Endothelial cell of umbilical vein (primary cell): ENCODE data around the gene ARFGAP3. TPM values are rescaled to one million over a fixed set of nuclear protein-coding genes. Genes with fewer than 3 reads are reported as not detected.

ENCODE experiments used
- BruUV-seq: library from RNA; stranded (reverse); fragments of 400-500 nt; replicated peaks from 2 replicates; lab custom pipeline; 2021; lab: Mats Ljungman, UMichigan
- CTCF ChIA-PET: fragments of 300-600, 350-600 bp; sonication (Branson Sonifier 250); formaldehyde crosslinking; loops from one replicate; lab custom pipeline; 2021; ENCODE audit warnings: antibody characterized with exemption, inconsistent platforms; lab: Charles Lee
- POLR2A ChIA-PET: fragments of 300-600, 350-600 bp; sonication (Branson Sonifier 250); formaldehyde crosslinking; loops from one replicate; lab custom pipeline; 2021; ENCODE audit warnings: antibody characterized with exemption, inconsistent platforms; lab: Charles Lee
- DNase-seq: peaks from one replicate; pipeline ENCODE4 v3.0.0-alpha.2; 2011; ENCODE audit warnings: low read depth, low spot score
- FAIRE-seq: peaks from 2 replicates; lab custom pipeline; 2011; peaks lifted over from hg19 to GRCh38; lab: Jason Lieb, UNC
- H2AFZ ChIP-seq: 2 replicates; pipeline ENCODE4 v1.6.0; 2012; ENCODE audit warnings: low read depth, low read length, control low read depth, inconsistent platforms
- H3K27ac ChIP-seq: 2 replicates; pipeline ENCODE4 v1.5.1; 2011; ENCODE audit warnings: low read depth, mild to moderate bottlenecking, control low read depth, low read length, moderate library complexity; ENCODE audit not compliant: insufficient read depth
- H3K27me3 ChIP-seq, 2 experiments: 2 replicates each; pipeline versions ENCODE4 v1.6.0 to v1.6.1; 2011; ENCODE audit warnings: low read length in 2 of 2, mixed read lengths in 1 of 2; ENCODE audit not compliant: control insufficient read depth in 2 of 2, insufficient read depth in 2 of 2
- H3K36me3 ChIP-seq, 2 experiments: 2 replicates in 1 of 2; 3 replicates in 1 of 2; pipeline ENCODE4 v1.5.1; 2011; ENCODE audit warnings: low read length in 2 of 2, mild to moderate bottlenecking in 1 of 2, moderate library complexity in 1 of 2; ENCODE audit not compliant: control insufficient read depth in 2 of 2, insufficient read depth in 2 of 2; ENCODE audit errors: extremely low read depth in 1 of 2
- H3K4me1 ChIP-seq: 3 replicates; pipeline ENCODE4 v1.5.1; 2011; ENCODE audit warnings: mild to moderate bottlenecking, low read length; ENCODE audit not compliant: control insufficient read depth, insufficient read depth; ENCODE audit errors: extremely low read depth
- H3K4me2 ChIP-seq: 2 replicates; pipeline ENCODE4 v1.6.1; 2011; ENCODE audit warnings: low read length, control low read depth, mixed read lengths; ENCODE audit not compliant: insufficient read depth
- H3K4me3 ChIP-seq, 3 experiments: fragments of 200-600 bp in 1 of 3; sonication (generic), shearing (Covaris generic) in 1 of 3; replicated peaks in 1 of 3; 2 replicates each; pipeline ENCODE4 v1.5.1; 2011 to 2016; ENCODE audit warnings: control low read depth in 3 of 3, low read length in 3 of 3, mild to moderate bottlenecking in 2 of 3, inconsistent platforms in 1 of 3, low read depth in 1 of 3, moderate library complexity in 1 of 3; ENCODE audit not compliant: insufficient read depth in 1 of 3
- H3K79me2 ChIP-seq: 2 replicates; pipeline ENCODE4 v1.6.0; 2012; ENCODE audit warnings: low read length, inconsistent platforms; ENCODE audit not compliant: control insufficient read depth, insufficient read depth
- H3K9ac ChIP-seq: replicated peaks from 2 replicates; pipeline ENCODE3; 2011; ENCODE audit warnings: low read length, control low read depth; ENCODE audit not compliant: insufficient read depth; ENCODE audit errors: extremely low read depth
- H3K9me1 ChIP-seq: replicated peaks from 3 replicates; pipeline ENCODE4 v1.6.0; 2011; ENCODE audit warnings: mild to moderate bottlenecking, low read length; ENCODE audit not compliant: control insufficient read depth, insufficient read depth; ENCODE audit errors: extremely low read depth
- H3K9me3 ChIP-seq: replicated peaks from 2 replicates; pipeline ENCODE4 v1.5.1; 2012; ENCODE audit warnings: low read length, inconsistent platforms; ENCODE audit not compliant: control insufficient read depth, insufficient read depth
- H4K20me1 ChIP-seq: replicated peaks from 2 replicates; pipeline ENCODE3; 2011; ENCODE audit warnings: mild to moderate bottlenecking, low read length; ENCODE audit not compliant: control insufficient read depth, insufficient read depth; ENCODE audit errors: extremely low read depth
- EZH2 ChIP-seq: IDR thresholded peaks from 2 replicates; pipeline ENCODE4 v1.6.1; 2012; ENCODE audit warnings: borderline replicate concordance, low read depth, mild to moderate bottlenecking, moderate library complexity, low read length, inconsistent platforms; ENCODE audit not compliant: severe bottlenecking
- FOS ChIP-seq: IDR thresholded peaks from 2 replicates; pipeline ENCODE4 v1.6.1; 2011; ENCODE audit warnings: mild to moderate bottlenecking, low read length, moderate library complexity, borderline replicate concordance; ENCODE audit not compliant: insufficient read depth
- GATA2 ChIP-seq: IDR thresholded peaks from 2 replicates; pipeline ENCODE4 v1.7.0; 2011; ENCODE audit warnings: low read depth, mild to moderate bottlenecking, moderate library complexity, mixed read lengths, low read length; ENCODE audit not compliant: insufficient read length, insufficient read depth
- JUN ChIP-seq: IDR thresholded peaks from 2 replicates; pipeline ENCODE4 v1.6.1; 2011; ENCODE audit warnings: borderline replicate concordance, low read depth; ENCODE audit not compliant: insufficient read length, insufficient read depth
- MYC ChIP-seq: IDR thresholded peaks from one replicate; pipeline ENCODE4 v1.6.1; 2011; ENCODE audit warnings: mild to moderate bottlenecking, low read depth, low read length
- POLR2A ChIP-seq: IDR thresholded peaks from 2 replicates; pipeline ENCODE4 v1.6.1; 2012; ENCODE audit warnings: low read depth, mild to moderate bottlenecking, control low read depth, low read length
- POLR2AphosphoS5 ChIP-seq: IDR thresholded peaks from 2 replicates; pipeline ENCODE4 v1.6.1; 2012; ENCODE audit warnings: low read depth, mild to moderate bottlenecking, control low read depth, low read length, moderate library complexity; ENCODE audit not compliant: insufficient read depth
- dilution Hi-C: fragments of 300-500 bp; cut with MboI; formaldehyde crosslinking; loops from one replicate; pipeline ENCODE4 v1.15.0; 2019; ENCODE audit warnings: low sequenced_read_pairs; ENCODE audit not compliant: extremely low pct_ligation_motif_present
- intact Hi-C: fragments of 100-400 bp; cut with micrococcal nuclease; formaldehyde crosslinking; loops from one replicate; pipeline ENCODE4 v1.10.0; 2022
- polyA plus RNA-seq, 4 experiments: library from polyadenylated mRNA; depleted of rRNA in 3 of 4; stranded (reverse) in 3 of 4; unstranded in 1 of 4; fragments of >200 nt; gene quantifications; 2 replicates each; pipeline versions ENCODE4 v1.2.1 to v1.2.3, GENCODE V29; 2011 to 2012; ENCODE audit warnings: missing spikeins in 1 of 4
- total RNA-seq: library from RNA; stranded (reverse); gene quantifications from 2 replicates; pipeline ENCODE4 v1.2.3, GENCODE V29; 2021
- TF ChIP-seq, protein P1 (sequence below): IDR thresholded peaks from 2 replicates; pipeline ENCODE4 v1.6.1; 2011; ENCODE audit not compliant: insufficient read depth, insufficient read length
- TF ChIP-seq, protein P2 (sequence below), 2 donors: IDR thresholded peaks; 1 replicate in 1 of 2; 2 replicates in 1 of 2; pipeline ENCODE4 v1.5.1; 2011; ENCODE audit warnings: low read length in 2 of 2, mild to moderate bottlenecking in 2 of 2, moderate library complexity in 2 of 2, control low read depth in 1 of 2, inconsistent platforms in 1 of 2, low read depth in 1 of 2; ENCODE audit not compliant: insufficient read depth in 1 of 2; ENCODE audit errors: extremely low read depth in 1 of 2

Gene ARFGAP3
- total and polyA plus RNA-seq, 2 donors (not counting 3 experiments of a cell fraction or from before 2014, with no cell fraction given): 29.1 to 33.4 TPM

DNA sequence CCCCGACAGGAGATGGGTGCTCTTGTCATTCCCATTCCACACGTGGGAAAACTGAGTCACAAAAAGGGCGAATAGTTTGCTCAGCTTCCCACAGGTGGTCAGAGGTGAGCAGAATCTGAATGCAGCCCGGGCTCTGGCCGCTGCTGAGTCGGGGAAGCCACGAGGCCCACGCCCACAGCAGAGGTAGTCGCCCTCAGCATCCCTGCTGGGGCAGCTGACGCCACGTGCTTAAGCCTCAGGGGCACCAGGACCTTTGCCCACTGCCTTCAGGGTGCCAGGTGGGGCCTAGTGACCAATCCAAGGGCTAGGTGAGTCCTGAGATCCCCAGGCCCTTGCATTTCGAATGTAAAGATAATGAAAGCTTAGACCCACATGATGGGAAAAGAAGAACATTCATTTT, 24.2 kb upstream of the ARFGAP3 start:
- H3K4me1 ChIP-seq: no peaks in the 10 kb centered on the region
- H4K20me1 ChIP-seq: no peaks in the 10 kb centered on the region
- no peak overlapping the region for H2AFZ ChIP-seq
- no peak overlapping the region for H3K4me2 ChIP-seq
- H3K9ac ChIP-seq: no peak overlapping the region
- no peak overlapping the region for H3K4me3 ChIP-seq
- H3K9me3 ChIP-seq: no peaks in the 10 kb centered on the region
- H3K27ac ChIP-seq: no peak overlapping the region
- TF ChIP-seq JUN (no peak), MYC (no peak), EZH2 (no peak), POLR2AphosphoS5 (no peak), GATA2 (no peak), POLR2A (no peak), FOS (no peak)
- TF ChIP-seq, protein P1, sequence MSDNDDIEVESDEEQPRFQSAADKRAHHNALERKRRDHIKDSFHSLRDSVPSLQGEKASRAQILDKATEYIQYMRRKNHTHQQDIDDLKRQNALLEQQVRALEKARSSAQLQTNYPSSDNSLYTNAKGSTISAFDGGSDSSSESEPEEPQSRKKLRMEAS: no peak
- TF ChIP-seq, protein P2, sequence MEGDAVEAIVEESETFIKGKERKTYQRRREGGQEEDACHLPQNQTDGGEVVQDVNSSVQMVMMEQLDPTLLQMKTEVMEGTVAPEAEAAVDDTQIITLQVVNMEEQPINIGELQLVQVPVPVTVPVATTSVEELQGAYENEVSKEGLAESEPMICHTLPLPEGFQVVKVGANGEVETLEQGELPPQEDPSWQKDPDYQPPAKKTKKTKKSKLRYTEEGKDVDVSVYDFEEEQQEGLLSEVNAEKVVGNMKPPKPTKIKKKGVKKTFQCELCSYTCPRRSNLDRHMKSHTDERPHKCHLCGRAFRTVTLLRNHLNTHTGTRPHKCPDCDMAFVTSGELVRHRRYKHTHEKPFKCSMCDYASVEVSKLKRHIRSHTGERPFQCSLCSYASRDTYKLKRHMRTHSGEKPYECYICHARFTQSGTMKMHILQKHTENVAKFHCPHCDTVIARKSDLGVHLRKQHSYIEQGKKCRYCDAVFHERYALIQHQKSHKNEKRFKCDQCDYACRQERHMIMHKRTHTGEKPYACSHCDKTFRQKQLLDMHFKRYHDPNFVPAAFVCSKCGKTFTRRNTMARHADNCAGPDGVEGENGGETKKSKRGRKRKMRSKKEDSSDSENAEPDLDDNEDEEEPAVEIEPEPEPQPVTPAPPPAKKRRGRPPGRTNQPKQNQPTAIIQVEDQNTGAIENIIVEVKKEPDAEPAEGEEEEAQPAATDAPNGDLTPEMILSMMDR (IDR thresholded peaks at IDR 0.05; ENCODE audit: extremely low read depth in 1 of 2, insufficient read depth in 1 of 2, low read depth in 1 of 2, low read length in 2 of 2): no peak
- H3K9me1 ChIP-seq: no peaks in the 10 kb centered on the region
- peaks cover 3 to 34% of the 10 kb centered on the region in 2 experiments for H3K36me3 ChIP-seq
- H3K79me2 ChIP-seq: no peaks in the 10 kb centered on the region
- dilution Hi-C loops: no loop called here
- DNase-seq (no peak), FAIRE-seq (no peak)
- ChIA-PET CTCF (interaction anchor here (1.2 to 1.6 kb wide), 2 partner anchors 9 to 153 kb away, joined by 3 to 8 read pairs; no protein-coding TSS in a partner anchor), POLR2A (no interaction called here)
- intact Hi-C loops: no loop called here
- H3K27me3 ChIP-seq: no peaks in the 10 kb centered on the region
- no TSS peak for BruUV-seq
